Nephron progenitor cell (in vitro differentiated cells): ENCODE measurements around the gene VCP.

Experiments used
- DNase-seq: peaks from one replicate; pipeline ENCODE4 v3.0.0; 2021
- H3K27ac Mint-ChIP-seq: 2 replicates; pipeline ENCODE4 v1.8.0; 2021; ENCODE audit warnings: mild to moderate bottlenecking, moderate library complexity, mixed read lengths
- H3K27me3 Mint-ChIP-seq: 2 replicates; pipeline ENCODE4 v1.8.0; 2021; ENCODE audit warnings: mild to moderate bottlenecking, low read depth, mixed read lengths; ENCODE audit not compliant: poor library complexity
- H3K36me3 Mint-ChIP-seq: 2 replicates; pipeline ENCODE4 v1.8.0; 2021; ENCODE audit warnings: low read depth, mixed read lengths
- H3K4me1 Mint-ChIP-seq: 2 replicates; pipeline ENCODE4 v1.8.0; 2021; ENCODE audit warnings: mixed read lengths
- H3K4me3 Mint-ChIP-seq: 2 replicates; pipeline ENCODE4 v1.8.0; 2021; ENCODE audit warnings: mild to moderate bottlenecking, moderate library complexity, mixed read lengths
- H3K9me3 Mint-ChIP-seq: 2 replicates; pipeline ENCODE4 v1.8.0; 2021; ENCODE audit warnings: mild to moderate bottlenecking, moderate library complexity, mixed read lengths
- CTCF ChIP-seq: fragments of 200-600 bp; sonication (generic); IDR thresholded peaks from 2 replicates; pipeline ENCODE4 v1.5.0; 2021; ENCODE audit warnings: antibody characterized with exemption

The VCP gene

DNA sequence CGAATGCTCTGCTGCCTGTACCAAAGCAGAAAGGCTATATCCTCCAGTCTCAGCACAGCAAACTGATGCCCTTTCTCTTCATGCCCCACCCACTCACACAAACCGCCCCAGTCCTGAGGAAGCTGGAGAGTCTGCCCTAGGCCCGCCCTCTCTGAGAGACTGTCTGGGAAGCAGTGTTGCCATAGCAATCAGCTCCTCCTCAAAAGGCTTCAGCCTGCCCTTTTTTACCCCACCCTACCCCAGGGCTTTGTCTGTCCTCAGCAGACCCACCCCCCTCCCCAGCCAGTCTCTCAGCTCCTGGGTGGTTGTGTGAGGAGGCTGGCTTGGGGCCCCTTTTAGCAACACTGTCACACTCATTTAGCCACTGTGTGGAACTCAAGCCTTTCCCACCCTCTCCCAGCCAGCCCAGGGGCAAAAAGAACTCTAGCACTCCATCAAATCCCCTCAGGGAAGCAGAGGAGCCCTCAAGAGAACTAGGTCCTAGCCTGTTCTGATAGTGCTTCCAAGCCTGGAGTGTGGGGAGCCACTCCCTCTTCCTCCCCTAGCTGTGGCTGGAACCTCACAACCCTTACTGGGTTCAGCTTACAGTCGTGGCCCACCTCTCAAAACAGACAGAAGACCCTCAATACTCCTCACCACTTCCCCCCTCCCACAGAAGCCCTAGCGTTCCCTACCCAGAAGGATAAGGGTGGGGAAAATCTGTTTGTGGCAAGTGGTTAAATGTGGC, 41.9 kb upstream of the VCP start:
- H3K4me1 Mint-ChIP-seq, result peaks cover 70% of the 10 kb centered on the region
- peak overlapping the region; percentile 96 for H3K4me3 Mint-ChIP-seq
- H3K27ac Mint-ChIP-seq, result peak overlapping the region; percentile 99
- TF ChIP-seq CTCF, result no peak
- peak; percentile 82 for DNase-seq
- H3K9me3 Mint-ChIP-seq, result no peaks in the 10 kb centered on the region
- peaks cover 8% of the 10 kb centered on the region for H3K27me3 Mint-ChIP-seq
- peaks cover 4% of the 10 kb centered on the region for H3K36me3 Mint-ChIP-seq

- peaks cover 4% of the 10 kb centered on the region for H3K36me3 Mint-ChIP-seq
- peaks cover 6% of the 10 kb centered on the region for H3K27me3 Mint-ChIP-seq
- no peak for DNase-seq
- H3K4me1 Mint-ChIP-seq, result peaks cover 77% of the 10 kb centered on the region
- no peaks in the 10 kb centered on the region for H3K9me3 Mint-ChIP-seq
- TF ChIP-seq CTCF, result no peak
- peak overlapping the region; percentile 72 for H3K27ac Mint-ChIP-seq
- H3K4me3 Mint-ChIP-seq, result peak overlapping the region; percentile 82
Observed at GRCh38 chr9:35112257-35113020, 40.0 kb upstream of the VCP start.

GRCh38 chr9:35111001-35111933, 38.8 kb upstream of the VCP start:
- peak overlapping the region; percentile 82 for H3K4me3 Mint-ChIP-seq
- no peaks in the 10 kb centered on the region for H3K27me3 Mint-ChIP-seq
- no peak for TF ChIP-seq CTCF
- no peaks in the 10 kb centered on the region for H3K9me3 Mint-ChIP-seq
- H3K4me1 Mint-ChIP-seq, result peaks cover 68% of the 10 kb centered on the region
- H3K36me3 Mint-ChIP-seq, result peaks cover 4% of the 10 kb centered on the region
- DNase-seq, result peak; percentile 97
- peak overlapping the region; percentile 1 for H3K27ac Mint-ChIP-seq

DNA sequence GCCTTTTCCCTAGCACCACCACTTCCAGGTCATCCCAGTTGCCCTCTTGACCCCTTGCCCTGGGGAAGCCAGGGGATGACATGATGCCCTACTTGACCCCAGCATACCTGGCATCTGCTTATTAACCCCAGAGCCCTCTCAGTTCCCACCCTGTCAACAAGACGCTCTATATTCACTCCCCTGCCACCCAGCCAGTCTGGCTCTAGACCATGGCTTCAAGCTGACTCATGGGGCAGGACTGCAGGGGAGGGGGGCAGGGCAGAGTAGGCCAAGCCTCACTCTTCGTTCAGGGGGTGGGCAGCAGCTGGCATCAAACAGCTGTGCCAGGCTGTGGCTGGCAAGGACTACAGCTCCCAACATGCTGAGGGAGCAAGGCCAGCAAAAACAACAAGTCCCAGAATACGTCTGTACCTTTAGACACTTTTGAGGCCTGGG, 37.9 kb upstream of the VCP start:
- no peaks in the 10 kb centered on the region for H3K9me3 Mint-ChIP-seq
- peaks cover 13% of the 10 kb centered on the region for H3K36me3 Mint-ChIP-seq
- H3K4me1 Mint-ChIP-seq, result peaks cover 61% of the 10 kb centered on the region
- no peak for DNase-seq
- no peaks in the 10 kb centered on the region for H3K27me3 Mint-ChIP-seq
- H3K4me3 Mint-ChIP-seq, result peak overlapping the region; percentile 82
- no peak overlapping the region for H3K27ac Mint-ChIP-seq
- TF ChIP-seq CTCF, result no peak

GRCh38 chr9:35108946-35109575, 36.6 kb upstream of the VCP start:
- no peak overlapping the region for H3K27ac Mint-ChIP-seq
- no peaks in the 10 kb centered on the region for H3K27me3 Mint-ChIP-seq
- H3K4me1 Mint-ChIP-seq, result peaks cover 60% of the 10 kb centered on the region
- TF ChIP-seq CTCF, result no peak
- H3K4me3 Mint-ChIP-seq, result no peak overlapping the region
- H3K36me3 Mint-ChIP-seq, result peaks cover 22% of the 10 kb centered on the region
- H3K9me3 Mint-ChIP-seq, result no peaks in the 10 kb centered on the region
- DNase-seq, result no peak
